Nephron (organoid): ENCODE data around the gene CPXM2.

ENCODE experiments used
- H3K27ac Mint-ChIP-seq, 3 experiments: 2 replicates each; pipeline ENCODE4 v1.8.0; 2020; ENCODE audit warnings: mixed read lengths in 3 of 3, mild to moderate bottlenecking in 2 of 3, moderate library complexity in 1 of 3
- H3K27me3 Mint-ChIP-seq: 2 replicates; pipeline ENCODE4 v1.8.0; 2021; ENCODE audit warnings: low read depth, mild to moderate bottlenecking, moderate library complexity, mixed read lengths
- H3K36me3 Mint-ChIP-seq: 2 replicates; pipeline ENCODE4 v1.8.0; 2020; ENCODE audit warnings: low read depth, mixed read lengths
- H3K4me1 Mint-ChIP-seq: 2 replicates; pipeline ENCODE4 v1.8.0; 2020; ENCODE audit warnings: mixed read lengths
- H3K4me3 Mint-ChIP-seq, 3 experiments: 2 replicates each; pipeline ENCODE4 v1.8.0; 2020; ENCODE audit warnings: mild to moderate bottlenecking in 3 of 3, mixed read lengths in 3 of 3, moderate library complexity in 2 of 3
- H3K9me3 Mint-ChIP-seq: 2 replicates; pipeline ENCODE4 v1.8.0; 2020; ENCODE audit warnings: mixed read lengths
- TF ChIP-seq, protein P1 (sequence below), 3 experiments: fragments of 200-600 bp; sonication (generic); IDR thresholded peaks; one replicate each; pipeline ENCODE4 v1.5.0; 2021; ENCODE audit warnings: antibody characterized with exemption in 3 of 3; ENCODE audit not compliant: unreplicated experiment in 3 of 3

The CPXM2 gene

DNA sequence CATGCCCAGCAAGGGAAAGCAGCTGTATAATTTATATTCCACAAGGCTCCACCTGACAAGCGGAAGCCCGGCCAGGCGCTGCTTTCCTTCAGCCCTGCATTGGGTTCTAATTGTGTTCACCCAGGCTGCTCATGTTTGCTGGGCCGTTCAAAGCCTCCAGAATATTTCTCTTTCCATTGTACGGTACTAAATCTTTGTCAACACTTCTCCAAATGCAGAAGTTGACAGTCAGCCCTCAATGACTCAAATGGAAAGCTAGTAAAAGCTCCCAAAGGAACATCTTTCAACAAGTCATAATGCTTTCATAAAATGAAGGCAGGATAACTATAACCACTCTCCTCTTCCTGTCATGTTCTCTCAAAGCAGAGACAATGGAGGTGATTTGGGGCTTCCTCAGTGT is 17.8 kb upstream of the CPXM2 start:
- Mint-ChIP-seq H3K27ac (no peak overlapping the region), H3K9me3 (no peaks in the 10 kb centered on the region), H3K27me3 (peaks cover 80% of the 10 kb centered on the region), H3K4me3 (no peak overlapping the region), H3K36me3 (no peaks in the 10 kb centered on the region), H3K4me1 (peaks cover 30% of the 10 kb centered on the region)
- TF ChIP-seq, protein P1, sequence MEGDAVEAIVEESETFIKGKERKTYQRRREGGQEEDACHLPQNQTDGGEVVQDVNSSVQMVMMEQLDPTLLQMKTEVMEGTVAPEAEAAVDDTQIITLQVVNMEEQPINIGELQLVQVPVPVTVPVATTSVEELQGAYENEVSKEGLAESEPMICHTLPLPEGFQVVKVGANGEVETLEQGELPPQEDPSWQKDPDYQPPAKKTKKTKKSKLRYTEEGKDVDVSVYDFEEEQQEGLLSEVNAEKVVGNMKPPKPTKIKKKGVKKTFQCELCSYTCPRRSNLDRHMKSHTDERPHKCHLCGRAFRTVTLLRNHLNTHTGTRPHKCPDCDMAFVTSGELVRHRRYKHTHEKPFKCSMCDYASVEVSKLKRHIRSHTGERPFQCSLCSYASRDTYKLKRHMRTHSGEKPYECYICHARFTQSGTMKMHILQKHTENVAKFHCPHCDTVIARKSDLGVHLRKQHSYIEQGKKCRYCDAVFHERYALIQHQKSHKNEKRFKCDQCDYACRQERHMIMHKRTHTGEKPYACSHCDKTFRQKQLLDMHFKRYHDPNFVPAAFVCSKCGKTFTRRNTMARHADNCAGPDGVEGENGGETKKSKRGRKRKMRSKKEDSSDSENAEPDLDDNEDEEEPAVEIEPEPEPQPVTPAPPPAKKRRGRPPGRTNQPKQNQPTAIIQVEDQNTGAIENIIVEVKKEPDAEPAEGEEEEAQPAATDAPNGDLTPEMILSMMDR (IDR thresholded peaks at IDR 0.05; ENCODE audit: unreplicated experiment in 3 of 3), result no peak

DNA sequence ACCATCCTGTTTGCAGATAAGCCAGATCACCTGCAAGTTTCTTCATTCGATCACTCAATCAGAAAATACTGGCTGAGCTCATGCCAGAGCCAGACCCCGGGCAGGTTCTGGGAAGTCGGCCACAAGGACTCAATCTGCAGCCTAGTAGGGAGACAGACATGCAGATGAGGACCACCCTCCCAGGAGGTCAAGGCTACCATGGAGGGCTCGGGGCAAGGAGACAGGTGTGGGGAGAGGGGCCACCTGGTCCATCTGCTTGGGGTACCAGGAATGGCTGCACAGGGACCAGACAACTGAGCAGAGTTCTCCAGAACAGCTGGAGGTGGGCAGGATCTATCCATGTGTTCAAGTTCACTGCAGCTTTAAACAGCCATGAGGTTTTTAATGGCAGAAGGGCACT is 16.8 kb upstream of the CPXM2 start:
- H3K4me3 Mint-ChIP-seq, result no peak overlapping the region
- TF ChIP-seq, protein P1 (IDR thresholded peaks at IDR 0.05; ENCODE audit: unreplicated experiment in 3 of 3), result no peak
- peaks cover 79% of the 10 kb centered on the region for H3K27me3 Mint-ChIP-seq
- peaks cover 33% of the 10 kb centered on the region for H3K4me1 Mint-ChIP-seq
- no peaks in the 10 kb centered on the region for H3K36me3 Mint-ChIP-seq
- H3K9me3 Mint-ChIP-seq, result no peaks in the 10 kb centered on the region
- H3K27ac Mint-ChIP-seq, result no peak overlapping the region

DNA sequence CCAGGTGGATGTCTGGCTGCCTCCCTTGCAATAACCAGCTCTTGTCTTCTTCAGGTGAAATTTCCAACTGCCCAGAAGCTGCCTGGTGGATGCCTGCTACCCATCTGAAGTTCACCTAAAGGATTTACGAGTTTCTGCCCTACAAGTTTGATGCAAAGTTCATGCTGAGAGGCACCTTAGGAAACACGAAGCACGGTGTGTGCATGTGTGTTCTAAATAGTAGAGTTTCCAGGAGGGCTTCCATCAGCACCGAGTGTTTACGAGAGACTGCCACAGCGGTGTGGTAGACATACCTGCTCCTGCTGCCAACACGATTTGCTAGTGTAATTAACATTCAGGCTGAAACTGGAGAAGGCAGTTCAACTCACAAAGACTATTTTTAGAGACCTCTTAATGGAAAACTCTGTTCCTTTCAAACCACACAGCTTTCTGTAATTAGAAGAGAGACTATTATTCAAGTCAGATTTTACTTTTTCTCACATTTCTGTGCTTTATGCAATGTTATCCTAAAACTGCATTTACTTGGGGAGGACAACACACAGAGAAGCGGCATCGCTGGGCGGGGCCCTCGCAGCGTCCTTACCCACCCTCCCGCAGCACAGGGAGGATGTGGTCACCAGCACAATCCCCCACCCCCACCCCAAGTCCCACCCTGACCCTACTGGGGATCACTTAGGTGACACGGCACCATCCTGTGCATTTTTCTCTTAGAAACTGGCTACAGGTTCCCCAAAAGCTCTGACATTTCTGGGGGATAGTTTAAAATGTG is 15.5 kb upstream of the CPXM2 start:
- peaks cover 71% of the 10 kb centered on the region for H3K27me3 Mint-ChIP-seq
- no peak overlapping the region for H3K4me3 Mint-ChIP-seq
- H3K9me3 Mint-ChIP-seq, result no peaks in the 10 kb centered on the region
- H3K36me3 Mint-ChIP-seq, result no peaks in the 10 kb centered on the region
- peaks cover 25% of the 10 kb centered on the region for H3K4me1 Mint-ChIP-seq
- H3K27ac Mint-ChIP-seq, result peak overlapping the region in 2 of 3 experiments; percentile 37 to 63
- TF ChIP-seq, protein P1 (IDR thresholded peaks at IDR 0.05; ENCODE audit: unreplicated experiment in 3 of 3), result no peak

GRCh38 chr10:123906296-123906695 is 14.7 kb upstream of the CPXM2 start:
- Mint-ChIP-seq H3K4me3 (no peak overlapping the region), H3K9me3 (no peaks in the 10 kb centered on the region), H3K4me1 (peaks cover 20% of the 10 kb centered on the region), H3K36me3 (no peaks in the 10 kb centered on the region), H3K27ac (no peak overlapping the region), H3K27me3 (peaks cover 71% of the 10 kb centered on the region)
- TF ChIP-seq, protein P1 (IDR thresholded peaks at IDR 0.05; ENCODE audit: unreplicated experiment in 3 of 3), result no peak

DNA sequence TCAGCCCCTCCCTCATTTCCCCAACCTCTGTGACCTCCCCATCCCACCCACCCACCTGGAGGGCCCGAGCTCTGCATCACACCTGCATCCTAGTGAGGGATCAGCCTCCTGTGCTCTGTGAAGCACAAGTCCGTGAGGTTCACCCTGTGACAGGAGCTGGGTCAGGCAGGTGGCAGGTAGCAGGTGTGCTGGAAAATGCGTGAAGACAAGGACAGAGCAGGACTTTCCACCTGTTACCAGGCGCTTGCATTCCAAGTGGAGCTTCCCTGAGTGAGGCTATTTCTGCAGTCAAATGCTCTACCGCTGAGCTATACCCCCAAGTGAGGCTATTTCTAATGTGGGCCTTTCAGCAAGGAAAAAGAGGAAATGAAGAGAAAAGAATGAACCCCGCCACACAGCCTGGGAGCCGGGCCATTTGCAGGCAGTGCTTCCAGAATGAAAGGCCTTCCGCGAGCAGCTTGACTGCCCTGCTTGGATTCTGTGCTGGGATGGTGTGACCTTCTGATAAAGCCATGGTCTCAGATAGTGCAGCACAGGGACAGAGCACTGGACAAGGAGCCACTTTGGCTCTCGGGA is 13.3 kb upstream of the CPXM2 start:
- Mint-ChIP-seq H3K27ac (no peak overlapping the region), H3K4me1 (peaks cover 20% of the 10 kb centered on the region), H3K36me3 (no peaks in the 10 kb centered on the region), H3K4me3 (no peak overlapping the region), H3K27me3 (peaks cover 64% of the 10 kb centered on the region), H3K9me3 (peaks cover 4% of the 10 kb centered on the region)
- TF ChIP-seq, protein P1 (IDR thresholded peaks at IDR 0.05; ENCODE audit: unreplicated experiment in 3 of 3), result no peak

DNA sequence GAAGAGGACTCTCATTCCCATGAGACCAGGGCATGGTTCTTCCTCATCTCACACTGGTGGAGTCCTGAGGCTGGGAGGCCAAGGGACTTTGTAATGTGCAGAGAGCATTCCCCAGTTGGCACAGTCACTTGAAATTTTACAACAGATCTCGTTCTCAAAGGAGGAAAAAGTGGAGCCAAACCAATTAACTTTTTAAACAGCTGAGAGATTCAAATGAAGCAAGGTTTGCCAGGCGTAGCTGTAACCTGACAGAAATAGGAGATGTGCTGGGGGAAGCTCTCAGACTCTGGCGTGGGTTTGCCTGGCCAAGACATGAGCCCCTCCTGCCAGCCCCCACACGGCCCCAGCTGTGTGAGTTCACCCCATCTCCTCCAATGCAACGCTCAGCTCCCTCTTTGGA is 12.0 kb upstream of the CPXM2 start:
- Mint-ChIP-seq H3K4me1 (peaks cover 20% of the 10 kb centered on the region), H3K27ac (no peak overlapping the region), H3K36me3 (no peaks in the 10 kb centered on the region), H3K4me3 (no peak overlapping the region), H3K9me3 (peaks cover 11% of the 10 kb centered on the region), H3K27me3 (peaks cover 51% of the 10 kb centered on the region)
- TF ChIP-seq, protein P1 (IDR thresholded peaks at IDR 0.05; ENCODE audit: unreplicated experiment in 3 of 3), result no peak
